HG02610 (cell line): ENCODE results near the gene FLG2.
"Not testable (repeated sequence)": the region's sequence is repeated elsewhere in the genome, so short reads cannot be mapped to it uniquely, and the experiment has no call there.

Source experiments
- ATAC-seq: cut with Tn5 transposase; IDR thresholded peaks from one replicate; pipeline ENCODE4 v1.9.1; 2021; ENCODE audit warnings: mild to moderate bottlenecking, moderate library complexity; ENCODE audit not compliant: unreplicated experiment

The FLG2 gene

DNA sequence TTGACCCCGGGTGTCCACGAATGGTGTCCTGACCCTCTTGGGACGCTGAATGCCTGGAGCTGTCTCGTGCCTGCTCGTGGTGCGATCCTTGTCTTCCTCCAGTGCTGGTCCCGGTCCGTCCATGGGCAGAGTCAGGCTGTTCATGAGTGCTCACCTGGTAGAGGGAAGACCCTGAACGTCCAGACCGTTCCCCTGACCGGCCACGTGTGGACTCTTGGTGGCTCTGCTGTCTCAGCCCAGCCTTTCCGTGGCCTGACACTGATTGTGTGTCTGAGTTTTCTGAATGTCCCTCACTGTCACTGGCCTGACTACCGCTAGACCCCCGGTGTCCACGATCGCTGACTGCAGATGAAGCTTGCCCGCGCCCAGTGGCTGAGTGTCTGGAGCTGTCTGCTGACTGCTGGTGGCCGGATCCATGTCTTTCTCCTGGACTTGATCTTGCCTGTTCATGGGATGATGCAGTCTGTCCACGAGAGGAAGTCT is 46.4 kb downstream of the FLG2 start:
- ATAC-seq = no peak

DNA sequence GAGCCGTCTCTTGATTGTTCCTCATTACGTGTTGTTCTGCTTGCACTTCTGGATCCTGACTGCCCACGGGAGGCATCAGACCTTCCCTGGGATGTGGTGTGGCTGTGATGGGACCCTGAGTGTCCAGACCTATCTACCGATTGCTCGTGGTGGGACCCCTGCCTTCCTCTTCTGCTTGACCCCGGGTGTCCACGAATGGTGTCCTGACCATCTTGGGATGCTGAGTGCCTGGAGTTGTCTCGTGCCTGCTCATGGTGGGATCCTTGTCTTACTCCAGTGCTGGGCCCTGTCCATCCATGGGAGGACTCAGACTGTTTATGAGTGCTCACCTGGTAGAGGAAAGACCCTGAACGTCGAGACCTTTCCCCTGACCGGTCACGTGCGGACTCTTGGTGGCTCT is 47.6 kb downstream of the FLG2 start:
- not testable (repeated sequence) for ATAC-seq

DNA sequence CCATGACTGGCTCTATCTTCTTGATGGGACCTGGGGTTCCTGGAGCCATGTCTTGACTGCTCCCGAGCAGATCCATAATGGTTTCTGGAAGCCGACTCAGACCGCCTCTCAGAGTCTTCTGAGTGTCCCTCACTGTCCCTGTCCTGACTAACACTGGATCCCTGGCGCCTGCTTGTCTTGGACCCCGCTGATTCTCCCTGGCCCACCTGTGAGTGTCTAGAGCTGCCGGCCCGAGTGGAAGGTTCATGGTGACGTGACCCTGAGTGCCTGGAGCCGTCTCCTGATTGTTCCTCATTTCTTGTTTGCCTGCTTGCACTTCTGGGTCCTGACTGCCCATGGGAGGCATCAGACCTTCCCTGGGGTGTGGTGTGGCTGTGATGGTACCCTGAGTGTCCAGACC is 49.9 kb downstream of the FLG2 start:
- ATAC-seq = no peak

DNA sequence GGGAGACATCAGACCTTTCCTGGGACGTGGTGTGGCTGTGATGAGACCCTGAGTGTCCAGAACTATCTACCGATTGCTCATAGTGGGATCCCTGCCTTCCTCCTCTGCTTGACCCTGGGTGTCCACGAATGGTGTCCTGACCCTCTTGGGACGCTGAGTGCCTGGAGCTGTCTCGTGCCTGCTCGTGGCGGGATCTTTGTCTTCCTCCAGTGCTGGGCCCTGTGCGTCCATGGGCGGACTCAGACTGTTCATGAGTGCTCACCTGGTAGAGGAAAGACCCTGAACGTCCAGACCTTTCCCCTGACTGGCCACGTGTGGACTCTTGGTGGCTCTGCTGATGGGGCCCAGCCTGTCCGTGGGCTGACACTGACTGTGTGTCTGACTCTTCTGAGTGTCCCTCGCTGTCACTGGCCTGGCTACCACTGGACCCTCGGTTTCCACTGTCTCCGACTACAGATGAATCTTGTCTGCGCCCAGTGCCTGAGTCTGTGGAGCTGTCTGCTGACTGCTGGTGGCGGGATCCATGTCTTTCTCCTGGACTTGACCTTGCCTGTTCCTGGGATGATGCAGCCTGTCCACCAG is 50.4 kb downstream of the FLG2 start:
- not testable (repeated sequence) for ATAC-seq

DNA sequence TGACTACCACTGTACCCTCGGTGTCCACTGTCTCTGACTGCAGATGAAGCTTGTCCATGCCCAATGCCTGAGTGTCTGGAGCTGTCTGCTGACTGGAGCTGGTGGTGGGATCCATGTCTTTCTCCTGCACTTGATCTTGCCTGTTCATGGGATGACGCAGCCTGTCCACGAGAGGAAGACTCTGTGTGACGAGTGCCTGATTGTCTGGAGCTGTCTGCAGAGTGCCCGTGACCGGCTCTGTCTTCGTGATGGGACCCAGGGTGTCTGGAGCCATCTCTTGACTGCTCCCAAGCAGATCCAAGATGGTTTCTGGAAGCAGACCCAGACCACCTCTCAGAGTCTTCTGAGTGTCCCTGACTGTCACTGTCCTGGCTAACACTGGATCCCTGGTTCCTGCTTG is 51.0 kb downstream of the FLG2 start:
- ATAC-seq = not testable (repeated sequence)

DNA sequence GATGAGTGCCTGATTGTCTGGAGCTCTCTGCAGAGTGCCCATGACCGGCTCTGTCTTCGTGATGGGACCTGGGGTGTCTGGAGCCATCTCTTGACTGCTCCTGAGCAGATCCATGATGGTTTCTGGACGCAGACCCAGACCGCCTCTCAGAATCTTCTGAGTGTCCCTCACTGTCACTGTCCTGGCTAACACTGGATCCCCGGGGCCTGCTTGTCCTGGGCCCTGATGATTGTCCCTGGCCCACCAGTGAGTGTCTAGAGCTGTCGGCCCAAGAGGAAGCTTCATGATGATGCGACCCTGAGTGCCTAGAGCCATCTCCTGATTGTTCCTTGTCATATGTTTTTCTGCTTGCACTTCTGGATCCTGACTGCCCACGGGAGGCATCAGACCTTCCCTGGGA is 51.8 kb downstream of the FLG2 start:
- ATAC-seq = not testable (repeated sequence)

DNA sequence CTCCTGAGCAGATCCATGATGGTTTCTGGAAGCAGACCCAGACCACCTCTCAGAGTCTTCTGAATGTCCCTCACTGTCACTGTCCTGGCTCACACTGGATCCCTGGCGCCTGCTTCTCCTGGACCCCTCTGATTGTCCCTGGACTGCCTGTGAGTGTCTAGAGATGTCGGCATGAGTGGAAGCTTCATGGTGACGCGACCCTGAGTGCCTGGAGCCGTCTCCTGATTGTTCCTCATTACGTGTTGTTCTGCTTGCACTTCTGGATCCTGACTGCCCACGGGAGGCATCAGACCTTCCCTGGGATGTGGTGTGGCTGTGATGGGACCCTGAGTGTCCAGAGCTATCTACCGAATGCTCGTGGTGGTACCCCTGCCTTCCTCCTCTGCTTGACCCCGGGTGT is 53.7 kb downstream of the FLG2 start:
- ATAC-seq = not testable (repeated sequence)

DNA sequence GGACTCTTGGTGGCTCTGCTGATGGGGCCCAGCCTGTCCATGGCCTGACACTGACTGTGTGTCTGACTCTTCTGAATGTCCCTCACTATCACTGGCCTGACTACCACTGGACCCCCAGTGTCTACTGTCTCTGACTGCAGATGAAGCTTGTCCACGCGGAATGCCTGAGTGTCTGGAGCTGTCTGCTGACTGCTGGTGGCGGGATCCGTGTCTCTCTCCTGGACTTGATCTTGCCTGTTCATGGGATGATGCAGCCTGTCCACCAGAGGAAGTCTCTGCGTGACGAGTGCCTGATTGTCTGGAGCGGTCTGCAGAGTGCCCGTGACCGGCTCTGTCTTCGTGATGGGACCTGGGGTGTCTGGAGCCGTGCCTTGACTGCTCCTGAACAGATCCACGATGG is 55.0 kb downstream of the FLG2 start:
- ATAC-seq = not testable (repeated sequence)

DNA sequence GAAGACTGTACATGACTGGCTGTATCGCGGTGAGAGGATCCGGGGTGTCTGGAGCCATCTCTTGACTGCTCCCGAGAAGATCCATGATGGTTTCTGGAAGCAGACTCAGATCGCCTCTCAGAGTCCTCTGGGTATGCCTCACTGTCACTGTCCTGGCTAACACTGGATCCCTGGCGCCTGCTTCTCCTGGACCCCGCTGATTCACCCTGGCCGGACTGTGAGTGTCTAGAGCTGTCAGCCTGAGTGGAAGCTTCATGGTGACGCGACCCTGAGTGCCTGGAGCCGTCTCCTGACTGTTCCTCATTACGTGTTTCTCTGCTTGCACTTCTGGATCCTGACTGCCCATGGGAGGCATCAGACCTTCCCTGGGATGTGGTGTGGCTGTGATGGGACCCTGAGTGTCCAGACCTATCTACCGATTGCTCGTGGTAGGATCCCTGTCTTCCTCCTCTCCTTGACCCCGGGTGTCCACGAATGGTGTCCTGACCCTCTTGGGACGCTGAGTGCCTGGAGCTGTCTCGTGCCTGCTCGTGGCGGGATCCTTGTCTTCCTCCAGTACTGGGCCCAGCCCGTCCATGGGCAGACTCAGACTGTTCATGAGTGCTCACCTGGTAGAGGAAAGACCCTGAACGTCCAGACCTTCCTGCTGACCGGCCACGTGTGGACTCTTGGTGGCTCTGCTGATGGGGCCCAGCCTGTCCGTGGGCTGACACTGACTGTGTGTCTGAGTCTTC is 56.5 kb downstream of the FLG2 start:
- not testable (repeated sequence) for ATAC-seq
